Neural cell (in vitro differentiated cells): Measurements from ENCODE around the gene ATP13A1. TPM values are rescaled to one million over a fixed set of nuclear protein-coding genes. Genes with fewer than 3 reads are reported as not detected.

Experiments
- H2AFZ ChIP-seq: fragments of 200-600, 300-800 bp; sonication (generic), shearing (Covaris generic); 2 replicates; pipeline ENCODE4 v1.6.0; 2014; ENCODE audit warnings: low read depth, mild to moderate bottlenecking, antibody characterized with exemption, low read length, moderate library complexity
- H3F3A ChIP-seq: fragments of 200-600 bp; shearing (Covaris generic); 2 replicates; pipeline ENCODE4 v1.6.1; 2016; ENCODE audit warnings: mild to moderate bottlenecking, moderate library complexity, mixed read lengths, antibody characterized with exemption, low read length; ENCODE audit not compliant: insufficient read depth, poor library complexity, severe bottlenecking
- H3K27ac ChIP-seq: fragments of 200-600, 300-800 bp; sonication (generic), shearing (Covaris generic); 2 replicates; pipeline ENCODE4 v1.5.1; 2014; ENCODE audit warnings: mild to moderate bottlenecking, low read length, moderate library complexity
- H3K27me3 ChIP-seq: fragments of 300-800, 200-600 bp; sonication (generic), shearing (Covaris generic); 2 replicates; pipeline ENCODE4 v1.6.0; 2014; ENCODE audit warnings: mild to moderate bottlenecking, low read depth, low read length, moderate library complexity; ENCODE audit not compliant: insufficient read depth
- H3K36me3 ChIP-seq: fragments of 300-800, 200-600 bp; sonication (generic), shearing (Covaris generic); 2 replicates; pipeline ENCODE4 v1.5.1; 2014; ENCODE audit warnings: mild to moderate bottlenecking, antibody characterized with exemption, low read length, moderate library complexity; ENCODE audit not compliant: insufficient read depth
- H3K4me2 ChIP-seq: fragments of 300-800, 200-600 bp; sonication (generic), shearing (Covaris generic); 2 replicates; pipeline ENCODE4 v1.6.0; 2014; ENCODE audit warnings: mild to moderate bottlenecking, low read length
- H3K4me3 ChIP-seq: fragments of 300-800, 200-600 bp; sonication (generic), shearing (Covaris generic); 2 replicates; pipeline ENCODE4 v1.5.1; 2014; ENCODE audit warnings: mild to moderate bottlenecking, low read length, moderate library complexity
- H3K79me2 ChIP-seq: fragments of 200-600 bp; shearing (Covaris generic); replicated peaks from 2 replicates; pipeline ENCODE4 v1.6.0; 2014; ENCODE audit warnings: mild to moderate bottlenecking, low read length, moderate library complexity; ENCODE audit not compliant: insufficient read depth
- H3K9ac ChIP-seq: fragments of 300-800, 200-600 bp; sonication (generic), shearing (Covaris generic); 2 replicates; pipeline ENCODE4 v1.6.1; 2016; ENCODE audit warnings: mild to moderate bottlenecking, low read length, mixed read lengths
- H3K9me2 ChIP-seq: fragments of 200-600 bp; shearing (Covaris generic); 2 replicates; pipeline ENCODE4 v1.6.1; 2016; ENCODE audit warnings: mild to moderate bottlenecking, low read length, mixed read lengths; ENCODE audit not compliant: insufficient read depth
- H3K9me3 ChIP-seq: fragments of 200-600, 300-800 bp; sonication (generic), shearing (Covaris generic); 2 replicates; pipeline ENCODE4 v1.6.1; 2016; ENCODE audit warnings: mild to moderate bottlenecking, mixed run types, low read length, moderate library complexity, mixed read lengths
- H4K20me1 ChIP-seq: fragments of 200-600 bp; shearing (Covaris generic); 2 replicates; pipeline ENCODE4 v1.6.1; 2016; ENCODE audit warnings: mild to moderate bottlenecking, mixed run types; ENCODE audit not compliant: insufficient read depth
- CTCF ChIP-seq: fragments of 450-650 bp; IDR thresholded peaks from 2 replicates; pipeline ENCODE4 v1.5.1; 2014; ENCODE audit warnings: antibody characterized with exemption, mild to moderate bottlenecking, moderate library complexity; ENCODE audit not compliant: poor library complexity, severe bottlenecking
- EP300 ChIP-seq: fragments of 450-650 bp; conservative IDR thresholded peaks from 2 replicates; pipeline ENCODE4 v1.6.1; 2014; ENCODE audit warnings: antibody characterized with exemption, mild to moderate bottlenecking, moderate library complexity; ENCODE audit not compliant: poor library complexity, severe bottlenecking
- EZH2 ChIP-seq: fragments of 200-600, 300-800 bp; shearing (Covaris generic), sonication (generic); IDR thresholded peaks from 2 replicates; pipeline ENCODE4 v1.6.1; 2014; ENCODE audit warnings: antibody characterized with exemption, low read length, borderline replicate concordance, mild to moderate bottlenecking; ENCODE audit not compliant: insufficient read depth, poor library complexity, severe bottlenecking
- MXI1 ChIP-seq: fragments of 450-650 bp; conservative IDR thresholded peaks from 2 replicates; pipeline ENCODE4 v1.6.1; 2014; ENCODE audit warnings: antibody characterized with exemption, mild to moderate bottlenecking; ENCODE audit not compliant: poor library complexity, severe bottlenecking
- POLR2AphosphoS5 ChIP-seq: IDR thresholded peaks from 2 replicates; pipeline ENCODE4 v1.6.1; 2012
- RAD21 ChIP-seq: fragments of 450-650 bp; conservative IDR thresholded peaks from 2 replicates; pipeline ENCODE4 v1.6.1; 2014; ENCODE audit warnings: antibody characterized with exemption, mild to moderate bottlenecking, moderate library complexity
- REST ChIP-seq: IDR thresholded peaks from 2 replicates; pipeline ENCODE4 v1.6.1; 2012; ENCODE audit warnings: borderline replicate concordance
- SMC3 ChIP-seq: fragments of 450-650 bp; conservative IDR thresholded peaks from 2 replicates; pipeline ENCODE4 v1.6.1; 2014; ENCODE audit warnings: antibody characterized with exemption, mild to moderate bottlenecking, moderate library complexity; ENCODE audit not compliant: poor library complexity
- TAF1 ChIP-seq: IDR thresholded peaks from 2 replicates; pipeline ENCODE4 v1.6.1; 2012; ENCODE audit warnings: low read depth
- polyA plus RNA-seq: library from polyadenylated mRNA; depleted of rRNA; stranded (reverse); fragments of >200 nt; gene quantifications from 2 replicates; pipeline ENCODE4 v1.2.3, GENCODE V29; 2014

ATP13A1 gene
- polyA plus RNA-seq, 1 donor from 2014 or later, result 63.5 TPM

GRCh38 chr19:19661675-19662251, 1.7 kb downstream of the ATP13A1 start:
- Histone ChIP-seq H3K79me2 (peaks cover 21% of the 10 kb centered on the region), H3K9ac (no peak overlapping the region), H3F3A (no peaks in the 10 kb centered on the region), H2AFZ (no peak overlapping the region), H3K4me3 (peak overlapping the region; percentile 83), H3K27ac (no peak overlapping the region), H3K9me3 (no peaks in the 10 kb centered on the region), H3K36me3 (no peaks in the 10 kb centered on the region), H4K20me1 (no peaks in the 10 kb centered on the region), H3K9me2 (no peaks in the 10 kb centered on the region), H3K27me3 (no peaks in the 10 kb centered on the region), H3K4me2 (peak overlapping the region; percentile 49)
- TF ChIP-seq EZH2, result no peak

DNA sequence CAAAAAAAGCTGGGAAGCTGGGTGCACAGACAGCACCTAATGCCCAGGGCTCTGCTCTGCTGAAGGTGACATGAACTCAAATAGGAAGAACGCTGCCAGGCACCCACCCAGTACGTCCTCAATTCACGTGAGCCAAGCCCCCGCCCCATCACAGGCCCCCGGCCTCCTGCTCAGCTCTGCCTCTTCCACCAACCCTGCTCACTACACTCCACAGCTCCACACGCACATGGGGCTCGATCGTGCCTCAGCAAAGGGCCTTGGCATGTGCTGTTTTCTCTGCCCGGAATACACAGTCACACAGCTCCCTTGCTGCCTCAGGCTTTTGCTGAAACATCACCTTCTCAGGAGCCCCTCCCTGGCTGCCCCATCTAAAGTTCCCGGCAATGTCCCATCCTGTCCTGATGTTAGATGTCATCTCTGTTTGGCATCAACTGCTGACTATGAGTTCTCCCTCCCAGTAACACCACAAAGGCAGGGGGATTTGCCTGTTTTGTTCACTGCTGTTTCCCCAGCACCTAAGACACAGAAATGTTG, 2.3 kb downstream of the ATP13A1 start:
- Histone ChIP-seq H2AFZ (no peak overlapping the region), H3K9me2 (no peaks in the 10 kb centered on the region), H3K79me2 (peaks cover 21% of the 10 kb centered on the region), H3K9me3 (no peaks in the 10 kb centered on the region), H3K36me3 (no peaks in the 10 kb centered on the region), H3K9ac (no peak overlapping the region), H4K20me1 (no peaks in the 10 kb centered on the region), H3K27ac (no peak overlapping the region), H3K27me3 (no peaks in the 10 kb centered on the region), H3K4me3 (peak overlapping the region; percentile 83), H3K4me2 (no peak overlapping the region), H3F3A (no peaks in the 10 kb centered on the region)
- no peak for TF ChIP-seq RAD21
- no peak for TF ChIP-seq SMC3
- TF ChIP-seq REST, result no peak
- no peak for TF ChIP-seq CTCF
- TF ChIP-seq TAF1, result no peak
- no peak for TF ChIP-seq EZH2
- TF ChIP-seq EP300, result no peak
- TF ChIP-seq POLR2AphosphoS5, result no peak
- no peak for TF ChIP-seq MXI1
